ENCODE data around the gene EXOC4.

DNA sequence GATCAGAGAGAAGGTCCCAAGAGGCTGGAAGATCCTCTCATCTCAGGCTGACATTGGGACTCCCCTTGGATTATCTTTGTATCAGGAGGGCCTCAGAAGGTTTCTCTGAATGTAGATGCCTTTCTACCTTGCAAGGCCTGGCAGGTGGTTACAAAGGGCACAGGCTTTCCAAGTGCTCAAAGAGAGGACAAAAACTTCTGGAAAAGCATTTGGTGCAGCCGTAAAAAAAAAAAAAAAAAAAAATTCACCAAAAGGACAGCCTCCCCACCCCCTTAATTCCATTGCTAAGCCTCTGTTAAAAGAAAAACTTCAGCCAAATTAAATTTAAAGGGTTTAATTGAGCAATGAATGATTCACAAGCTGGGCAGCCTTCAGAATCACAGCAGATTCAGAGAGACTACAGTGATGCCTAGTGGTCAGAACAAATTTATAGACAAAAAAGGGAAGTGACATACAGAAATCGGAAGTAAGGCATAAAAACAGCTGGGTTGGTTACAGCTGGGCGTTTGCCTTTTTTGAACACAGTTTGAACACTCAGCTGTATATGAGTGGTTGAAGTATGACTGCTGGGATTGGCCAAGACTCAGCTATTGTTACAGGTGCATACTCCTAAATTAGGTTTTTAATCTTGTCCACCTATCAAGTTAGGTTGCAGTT, 831.7 kb downstream of the EXOC4 start:
- TF ChIP-seq POLR2AphosphoS5 (IDR thresholded peaks at IDR 0.05; ENCODE audit: borderline replicate concordance, low read depth, low read length): no peak
- TF ChIP-seq EZH2 (IDR thresholded peaks at IDR 0.05): no peak

Measured in SK-N-MC (cell line).